Measurements from ENCODE around the gene CREB5. TPM values are rescaled to one million over a fixed set of nuclear protein-coding genes. Genes with fewer than 3 reads are reported as not detected.

Gene CREB5
- total RNA-seq, 1 experiment from 2014 or later = 19.2 TPM

DNA sequence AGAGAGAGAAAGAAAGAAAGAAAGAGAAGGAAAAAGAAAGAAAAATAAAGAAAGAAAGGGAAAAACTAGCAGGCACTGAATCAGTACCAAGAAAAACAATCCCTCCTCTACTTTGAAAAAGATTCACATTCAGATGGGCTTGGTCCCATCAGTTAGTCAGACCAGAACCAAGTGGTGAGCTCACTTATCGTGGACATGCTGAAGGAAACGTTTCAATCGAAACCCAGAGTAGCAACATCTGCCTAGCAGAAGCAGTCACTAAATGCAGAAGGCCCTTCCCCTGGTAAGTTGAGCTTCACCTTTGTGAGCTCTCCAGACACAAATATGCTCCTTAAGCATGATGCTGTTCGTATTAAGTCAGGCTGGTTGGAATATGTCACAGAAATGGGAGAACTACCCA is 378.1 kb downstream of the CREB5 start:
- CTCF ChIA-PET = interaction anchor here (0.6 kb wide), 2 partner anchors 16 to 1110 kb away, joined by 3 read pairs; no protein-coding TSS in a partner anchor
- no peak overlapping the region for H3K4me3 Mint-ChIP-seq (ENCODE audit: low read depth, unreplicated experiment)
- intact Hi-C loops (cut with micrococcal nuclease; ENCODE audit: unreplicated experiment) = no loop called here
- H3K4me1 Mint-ChIP-seq (ENCODE audit: low read depth, unreplicated experiment) = no peaks in the 10 kb centered on the region
- H3K36me3 Mint-ChIP-seq (ENCODE audit: insufficient read depth, unreplicated experiment) = no peaks in the 10 kb centered on the region
- no peak for DNase-seq
- no peak overlapping the region for H3K27ac Mint-ChIP-seq (ENCODE audit: unreplicated experiment)
- H3K9me3 Mint-ChIP-seq (ENCODE audit: low read depth, unreplicated experiment) = no peaks in the 10 kb centered on the region
- H3K27me3 Mint-ChIP-seq (ENCODE audit: unreplicated experiment) = no peaks in the 10 kb centered on the region
- TF ChIP-seq, protein P1, sequence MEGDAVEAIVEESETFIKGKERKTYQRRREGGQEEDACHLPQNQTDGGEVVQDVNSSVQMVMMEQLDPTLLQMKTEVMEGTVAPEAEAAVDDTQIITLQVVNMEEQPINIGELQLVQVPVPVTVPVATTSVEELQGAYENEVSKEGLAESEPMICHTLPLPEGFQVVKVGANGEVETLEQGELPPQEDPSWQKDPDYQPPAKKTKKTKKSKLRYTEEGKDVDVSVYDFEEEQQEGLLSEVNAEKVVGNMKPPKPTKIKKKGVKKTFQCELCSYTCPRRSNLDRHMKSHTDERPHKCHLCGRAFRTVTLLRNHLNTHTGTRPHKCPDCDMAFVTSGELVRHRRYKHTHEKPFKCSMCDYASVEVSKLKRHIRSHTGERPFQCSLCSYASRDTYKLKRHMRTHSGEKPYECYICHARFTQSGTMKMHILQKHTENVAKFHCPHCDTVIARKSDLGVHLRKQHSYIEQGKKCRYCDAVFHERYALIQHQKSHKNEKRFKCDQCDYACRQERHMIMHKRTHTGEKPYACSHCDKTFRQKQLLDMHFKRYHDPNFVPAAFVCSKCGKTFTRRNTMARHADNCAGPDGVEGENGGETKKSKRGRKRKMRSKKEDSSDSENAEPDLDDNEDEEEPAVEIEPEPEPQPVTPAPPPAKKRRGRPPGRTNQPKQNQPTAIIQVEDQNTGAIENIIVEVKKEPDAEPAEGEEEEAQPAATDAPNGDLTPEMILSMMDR (IDR thresholded peaks at IDR 0.05; ENCODE audit: unreplicated experiment) = no peak
- BruUV-seq (replicated peaks) = no TSS peak

DNA sequence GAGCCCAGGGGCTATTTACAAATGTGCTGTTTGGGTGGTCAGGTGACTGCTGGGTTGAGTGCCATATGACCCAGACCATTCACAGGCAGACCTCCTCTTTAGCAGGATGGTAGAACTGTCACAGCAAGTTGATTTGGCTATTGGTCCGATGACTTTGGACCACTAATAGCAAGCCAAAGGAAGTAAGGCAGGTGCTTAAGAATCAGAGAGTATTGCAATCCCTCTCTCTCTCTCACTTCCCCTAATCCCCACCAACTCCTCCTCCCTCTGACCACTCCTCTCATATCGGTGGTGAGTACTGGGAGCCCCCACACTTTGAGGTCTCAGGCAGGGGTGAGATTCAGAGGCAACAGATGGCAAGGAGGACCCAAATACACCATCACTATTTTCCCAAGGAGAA is 380.5 kb downstream of the CREB5 start:
- H3K4me3 Mint-ChIP-seq (ENCODE audit: low read depth, unreplicated experiment) = no peak overlapping the region
- no peaks in the 10 kb centered on the region for H3K9me3 Mint-ChIP-seq (ENCODE audit: low read depth, unreplicated experiment)
- BruUV-seq (replicated peaks) = no TSS peak
- no peak for DNase-seq
- TF ChIP-seq, protein P1 (IDR thresholded peaks at IDR 0.05; ENCODE audit: unreplicated experiment) = no peak
- intact Hi-C loops (cut with micrococcal nuclease; ENCODE audit: unreplicated experiment) = no loop called here
- no peaks in the 10 kb centered on the region for H3K27me3 Mint-ChIP-seq (ENCODE audit: unreplicated experiment)
- H3K36me3 Mint-ChIP-seq (ENCODE audit: insufficient read depth, unreplicated experiment) = no peaks in the 10 kb centered on the region
- CTCF ChIA-PET = no interaction called here
- H3K27ac Mint-ChIP-seq (ENCODE audit: unreplicated experiment) = no peak overlapping the region
- no peaks in the 10 kb centered on the region for H3K4me1 Mint-ChIP-seq (ENCODE audit: low read depth, unreplicated experiment)

DNA sequence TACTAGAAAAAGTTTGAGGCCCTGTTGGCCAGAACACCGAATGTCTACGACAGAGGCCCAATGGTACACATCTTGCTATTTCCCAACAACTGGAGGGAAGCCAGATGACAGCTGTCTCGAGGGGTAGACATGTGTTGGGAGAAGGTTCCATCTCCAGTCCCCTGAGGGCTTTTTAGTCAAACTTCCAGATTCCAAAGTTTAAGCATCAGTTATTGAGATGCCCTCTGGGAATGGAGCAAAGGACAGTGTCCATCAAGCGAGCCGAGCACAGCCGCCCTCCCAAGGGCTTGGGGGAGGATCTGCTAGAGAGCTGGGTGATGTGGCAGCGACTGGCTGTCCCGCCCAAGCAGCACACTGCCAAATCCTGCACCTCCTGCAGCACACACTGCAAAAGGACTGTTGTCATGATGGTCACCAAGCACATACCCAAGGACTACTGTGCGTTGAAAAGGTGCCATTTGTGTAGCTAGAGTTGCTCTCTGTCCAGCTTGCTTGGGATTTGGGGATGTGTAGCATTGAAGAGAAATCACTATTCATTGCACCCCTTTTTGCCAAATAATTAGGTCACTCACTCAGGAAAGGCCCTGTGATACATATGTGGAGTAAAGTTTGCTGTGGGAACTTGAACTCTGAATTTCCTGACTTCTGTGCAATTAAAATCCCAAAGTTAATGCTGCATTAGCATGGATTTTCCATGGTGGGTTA is 381.2 kb downstream of the CREB5 start:
- CTCF ChIA-PET = no interaction called here
- TF ChIP-seq, protein P1 (IDR thresholded peaks at IDR 0.05; ENCODE audit: unreplicated experiment) = no peak
- no TSS peak for BruUV-seq (replicated peaks)
- Mint-ChIP-seq H3K27ac (ENCODE audit: unreplicated experiment) (no peak overlapping the region), H3K4me3 (ENCODE audit: low read depth, unreplicated experiment) (no peak overlapping the region), H3K36me3 (ENCODE audit: insufficient read depth, unreplicated experiment) (no peaks in the 10 kb centered on the region), H3K27me3 (ENCODE audit: unreplicated experiment) (no peaks in the 10 kb centered on the region), H3K4me1 (ENCODE audit: low read depth, unreplicated experiment) (no peaks in the 10 kb centered on the region), H3K9me3 (ENCODE audit: low read depth, unreplicated experiment) (no peaks in the 10 kb centered on the region)
- intact Hi-C loops (cut with micrococcal nuclease; ENCODE audit: unreplicated experiment) = no loop called here
- no peak for DNase-seq

DNA sequence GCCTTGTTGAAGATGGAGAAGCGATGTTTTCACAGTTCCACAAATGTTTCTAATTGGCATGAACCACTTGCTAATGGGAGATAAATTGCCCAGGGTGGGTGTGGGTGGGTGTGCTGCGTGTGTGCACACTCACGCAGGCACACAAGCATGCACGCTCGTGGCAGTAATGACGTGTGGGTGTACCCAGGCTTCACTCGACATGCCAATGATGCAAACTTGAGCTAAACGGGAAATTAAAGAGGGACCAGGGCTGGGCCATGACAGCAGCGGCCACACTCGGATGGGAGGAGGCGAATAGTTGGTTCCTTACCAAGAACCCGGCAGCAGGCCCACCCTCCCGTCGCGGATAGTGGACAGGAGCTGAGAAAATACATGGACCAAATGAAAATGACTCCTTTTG is 386.0 kb downstream of the CREB5 start:
- no peaks in the 10 kb centered on the region for H3K9me3 Mint-ChIP-seq (ENCODE audit: low read depth, unreplicated experiment)
- no peak for DNase-seq
- no peaks in the 10 kb centered on the region for H3K36me3 Mint-ChIP-seq (ENCODE audit: insufficient read depth, unreplicated experiment)
- H3K4me1 Mint-ChIP-seq (ENCODE audit: low read depth, unreplicated experiment) = no peaks in the 10 kb centered on the region
- BruUV-seq (replicated peaks) = no TSS peak
- H3K27me3 Mint-ChIP-seq (ENCODE audit: unreplicated experiment) = no peaks in the 10 kb centered on the region
- CTCF ChIA-PET = no interaction called here
- H3K27ac Mint-ChIP-seq (ENCODE audit: unreplicated experiment) = no peak overlapping the region
- TF ChIP-seq, protein P1 (IDR thresholded peaks at IDR 0.05; ENCODE audit: unreplicated experiment) = no peak
- intact Hi-C loops (cut with micrococcal nuclease; ENCODE audit: unreplicated experiment) = no loop called here
- no peak overlapping the region for H3K4me3 Mint-ChIP-seq (ENCODE audit: low read depth, unreplicated experiment)

Data from Calu3 (cell line).